ENCODE measurements around the gene NMNAT2. TPM values are rescaled to one million over a fixed set of nuclear protein-coding genes. Genes with fewer than 3 reads are reported as not detected.
"Not testable (repeated sequence)": the region's sequence is repeated elsewhere in the genome, so short reads cannot be mapped to it uniquely, and the experiment has no call there.

Gene NMNAT2
- total RNA-seq, 3 donors from 2014 or later = 0.29 to 2.4 (median 1.6) TPM

- peak in 1 of 2 donors; percentile 45 for DNase-seq (ENCODE audit: low spot score in 2 of 2)
- TF ChIP-seq CTCF (IDR thresholded peaks at IDR 0.05) (no peak), POLR2A (IDR thresholded peaks at IDR 0.05) (no peak), POLR2AphosphoS5 (IDR thresholded peaks at IDR 0.05) (peak; percentile 75 to 99 (median 97))
- H3K4me3 ChIP-seq = no peak overlapping the region
- H3K27me3 ChIP-seq = no peaks in the 10 kb centered on the region
- H3K27ac ChIP-seq = peak overlapping the region; percentile 38 to 81
- H3K9me3 ChIP-seq = no peaks in the 10 kb centered on the region
- no peaks in the 10 kb centered on the region for H3K4me1 ChIP-seq
- H3K36me3 ChIP-seq = no peaks in the 10 kb centered on the region
- intact Hi-C loops (cut with DNase I; ENCODE audit: low total_unique reads) = no loop called here
Measured at GRCh38 chr1:183244466-183244865, 173.7 kb downstream of the NMNAT2 start.

- peak overlapping the region; percentile 71 to 81 for H3K27ac ChIP-seq
- peak in 1 of 2 donors; percentile 23 for DNase-seq (ENCODE audit: low spot score in 2 of 2)
- H3K27me3 ChIP-seq = no peaks in the 10 kb centered on the region
- TF ChIP-seq POLR2A (IDR thresholded peaks at IDR 0.05) (no peak), POLR2AphosphoS5 (IDR thresholded peaks at IDR 0.05) (peak; percentile 30 to 96 (median 92))
- H3K4me1 ChIP-seq = no peaks in the 10 kb centered on the region
- H3K36me3 ChIP-seq = no peaks in the 10 kb centered on the region
- no peaks in the 10 kb centered on the region for H3K9me3 ChIP-seq
- intact Hi-C loops (cut with DNase I; ENCODE audit: low total_unique reads) = no loop called here
- no peak overlapping the region for H3K4me3 ChIP-seq
Measured at GRCh38 chr1:183243161-183244050, 174.8 kb downstream of the NMNAT2 start.

- intact Hi-C loops (cut with DNase I; ENCODE audit: low total_unique reads) = no loop called here
- TF ChIP-seq CTCF (IDR thresholded peaks at IDR 0.05) (no peak), POLR2AphosphoS5 (IDR thresholded peaks at IDR 0.05) (peak in 1 of 3 donors; percentile 33)
- DNase-seq (ENCODE audit: low spot score in 2 of 2) = no peak
- H3K4me1 ChIP-seq = no peaks in the 10 kb centered on the region
- no peaks in the 10 kb centered on the region for H3K9me3 ChIP-seq
- H3K4me3 ChIP-seq = no peak overlapping the region
- H3K36me3 ChIP-seq = no peaks in the 10 kb centered on the region
- peak overlapping the region; percentile 71 to 81 for H3K27ac ChIP-seq
- H3K27me3 ChIP-seq = no peaks in the 10 kb centered on the region
Measured at GRCh38 chr1:183242556-183242955, 175.6 kb downstream of the NMNAT2 start.

- H3K9me3 ChIP-seq = no peaks in the 10 kb centered on the region
- peak overlapping the region; percentile 66 to 71 for H3K27ac ChIP-seq
- no peaks in the 10 kb centered on the region for H3K36me3 ChIP-seq
- no peak for DNase-seq (ENCODE audit: low spot score in 2 of 2)
- no peak overlapping the region for H3K4me3 ChIP-seq
- intact Hi-C loops (cut with DNase I; ENCODE audit: low total_unique reads) = no loop called here
- H3K27me3 ChIP-seq = no peaks in the 10 kb centered on the region
- H3K4me1 ChIP-seq = no peaks in the 10 kb centered on the region
- TF ChIP-seq POLR2A (IDR thresholded peaks at IDR 0.05) (no peak), POLR2AphosphoS5 (IDR thresholded peaks at IDR 0.05) (no peak)
Measured at GRCh38 chr1:183241471-183241870, 176.7 kb downstream of the NMNAT2 start.

GRCh38 chr1:183240853-183241252 lies 177.3 kb downstream of the NMNAT2 start:
- H3K9me3 ChIP-seq; H3K27me3 ChIP-seq; H3K4me3 ChIP-seq; intact Hi-C loops (cut with DNase I; ENCODE audit: low total_unique reads); H3K4me1 ChIP-seq; H3K36me3 ChIP-seq; DNase-seq (ENCODE audit: low spot score in 2 of 2): not testable (repeated sequence)
- peak overlapping the region; percentile 66 to 71 for H3K27ac ChIP-seq

GRCh38 chr1:183240526-183240825 lies 177.7 kb downstream of the NMNAT2 start:
- Histone ChIP-seq H3K27ac (peak overlapping the region; percentile 66 to 71), H3K4me1 (no peaks in the 10 kb centered on the region), H3K9me3 (no peaks in the 10 kb centered on the region), H3K36me3 (no peaks in the 10 kb centered on the region), H3K27me3 (no peaks in the 10 kb centered on the region), H3K4me3 (no peak overlapping the region)
- TF ChIP-seq POLR2A (IDR thresholded peaks at IDR 0.05) (no peak), CTCF (IDR thresholded peaks at IDR 0.05) (no peak), POLR2AphosphoS5 (IDR thresholded peaks at IDR 0.05) (no peak)
- DNase-seq (ENCODE audit: low spot score in 2 of 2) = no peak
- intact Hi-C loops (cut with DNase I; ENCODE audit: low total_unique reads) = no loop called here
